A673 (cell line): ENCODE measurements around the gene FNDC3B. TPM values are rescaled to one million over a fixed set of nuclear protein-coding genes. Genes with fewer than 3 reads are reported as not detected.

ENCODE experiments used
- BruUV-seq: library from RNA; stranded (reverse); fragments of 400-500 nt; replicated peaks from 2 replicates; lab custom pipeline; 2021; lab: Mats Ljungman, UMichigan
- CTCF ChIA-PET: fragments of 300-600 bp; sonication (Branson Sonifier 250); formaldehyde crosslinking; loops from one replicate; lab custom pipeline; 2022; ENCODE audit warnings: antibody characterized with exemption; lab: Charles Lee
- POLR2A ChIA-PET: fragments of 300-600 bp; sonication (Branson Sonifier 250); formaldehyde crosslinking; loops from one replicate; lab custom pipeline; 2022; ENCODE audit warnings: antibody characterized with exemption; ENCODE audit not compliant: low non-redundant PET; lab: Charles Lee
- DNase-seq: peaks from one replicate; pipeline ENCODE4 v3.0.0-alpha.2; 2015; ENCODE audit warnings: low spot score
- H3K27ac ChIP-seq: fragments of 200-600 bp; sonication (generic); 2 replicates; pipeline ENCODE4 v1.5.1; 2016; ENCODE audit warnings: mixed run types, low read depth, mild to moderate bottlenecking, mixed read lengths, antibody characterized with exemption, low read length; ENCODE audit not compliant: poor library complexity, severe bottlenecking
- H3K27me3 ChIP-seq: fragments of 200-600 bp; sonication (generic); replicated peaks from 2 replicates; pipeline ENCODE4 v1.6.1; 2017; ENCODE audit warnings: mixed run types, low read depth, mild to moderate bottlenecking, mixed read lengths, antibody characterized with exemption, low read length; ENCODE audit not compliant: insufficient read depth, poor library complexity
- H3K36me3 ChIP-seq: fragments of 200-600 bp; sonication (generic); 2 replicates; pipeline ENCODE4 v1.6.1; 2016; ENCODE audit warnings: mixed run types, mild to moderate bottlenecking, mixed read lengths, antibody characterized with exemption, low read length; ENCODE audit not compliant: insufficient read depth, poor library complexity, severe bottlenecking
- H3K4me1 ChIP-seq: fragments of 200-600 bp; sonication (generic); 2 replicates; pipeline ENCODE4 v1.6.1; 2017; ENCODE audit warnings: mixed run types, mild to moderate bottlenecking, mixed read lengths, antibody characterized with exemption, low read length; ENCODE audit not compliant: insufficient read depth, poor library complexity, severe bottlenecking
- H3K4me3 ChIP-seq: fragments of 200-600 bp; sonication (generic); 2 replicates; pipeline ENCODE4 v1.5.1; 2016; ENCODE audit warnings: low read depth, mixed run types, mild to moderate bottlenecking, mixed read lengths, low read length; ENCODE audit not compliant: poor library complexity, severe bottlenecking
- H3K9me3 ChIP-seq: fragments of 200-600 bp; sonication (generic); 2 replicates; pipeline ENCODE4 v1.6.1; 2016; ENCODE audit warnings: mixed run types, low read depth, mild to moderate bottlenecking, mixed read lengths, antibody characterized with exemption, low read length; ENCODE audit not compliant: poor library complexity, severe bottlenecking
- CTCF ChIP-seq: fragments of 300-800, 200-600 bp; sonication (generic); conservative IDR thresholded peaks from 2 replicates; pipeline ENCODE4 v1.5.1; 2017; ENCODE audit warnings: low read depth, mild to moderate bottlenecking, antibody characterized with exemption, low read length, moderate library complexity, mixed read lengths
- EZH2 ChIP-seq: fragments of 200-600 bp; sonication (generic); IDR thresholded peaks from 2 replicates; pipeline ENCODE4 v1.6.1; 2017; ENCODE audit warnings: borderline replicate concordance, low read depth, mild to moderate bottlenecking, mixed read lengths, antibody characterized with exemption, low read length; ENCODE audit not compliant: poor library complexity, severe bottlenecking
- intact Hi-C: fragments of 100-400 bp; cut with micrococcal nuclease; formaldehyde crosslinking; loops from one replicate; pipeline ENCODE4 v1.10.0; 2022; ENCODE audit not compliant: unreplicated experiment
- total RNA-seq: library from RNA; stranded (reverse); gene quantifications from 2 replicates; pipeline ENCODE4 v1.2.3, GENCODE V29; 2021

The FNDC3B gene
- total RNA-seq, 1 experiment from 2014 or later: 50.8 TPM

GRCh38 chr3:172320468-172320867 is 281.1 kb downstream of the FNDC3B start:
- no peaks in the 10 kb centered on the region for H3K27me3 ChIP-seq
- no peak for DNase-seq
- no peaks in the 10 kb centered on the region for H3K9me3 ChIP-seq
- no peak overlapping the region for H3K27ac ChIP-seq
- ChIA-PET CTCF (no interaction called here), POLR2A (no interaction called here)
- no peaks in the 10 kb centered on the region for H3K36me3 ChIP-seq
- no TSS peak for BruUV-seq
- TF ChIP-seq CTCF: no peak
- TF ChIP-seq EZH2: no peak
- intact Hi-C loops: no loop called here
- no peak overlapping the region for H3K4me3 ChIP-seq
- H3K4me1 ChIP-seq: peaks cover 21% of the 10 kb centered on the region

GRCh38 chr3:172321035-172321434 is 281.7 kb downstream of the FNDC3B start:
- TF ChIP-seq CTCF: no peak
- no peak for TF ChIP-seq EZH2
- Histone ChIP-seq H3K4me3 (no peak overlapping the region), H3K4me1 (peaks cover 15% of the 10 kb centered on the region), H3K27me3 (no peaks in the 10 kb centered on the region), H3K9me3 (no peaks in the 10 kb centered on the region), H3K36me3 (no peaks in the 10 kb centered on the region), H3K27ac (no peak overlapping the region)
- intact Hi-C loops: no loop called here
- no TSS peak for BruUV-seq
- DNase-seq: no peak
- CTCF ChIA-PET: no interaction called here
- POLR2A ChIA-PET: no interaction called here

- Histone ChIP-seq H3K27ac (no peak overlapping the region), H3K27me3 (no peaks in the 10 kb centered on the region), H3K4me3 (no peak overlapping the region), H3K9me3 (no peaks in the 10 kb centered on the region), H3K36me3 (no peaks in the 10 kb centered on the region), H3K4me1 (no peaks in the 10 kb centered on the region)
- POLR2A ChIA-PET: no interaction called here
- DNase-seq: no peak
- CTCF ChIA-PET: no interaction called here
- TF ChIP-seq CTCF: no peak
- intact Hi-C loops: no loop called here
- no TSS peak for BruUV-seq
These were observed 284.7 kb downstream of the FNDC3B start for GRCh38 chr3:172323894-172324610.
